Measurements from ENCODE around the gene SLC30A4.

DNA sequence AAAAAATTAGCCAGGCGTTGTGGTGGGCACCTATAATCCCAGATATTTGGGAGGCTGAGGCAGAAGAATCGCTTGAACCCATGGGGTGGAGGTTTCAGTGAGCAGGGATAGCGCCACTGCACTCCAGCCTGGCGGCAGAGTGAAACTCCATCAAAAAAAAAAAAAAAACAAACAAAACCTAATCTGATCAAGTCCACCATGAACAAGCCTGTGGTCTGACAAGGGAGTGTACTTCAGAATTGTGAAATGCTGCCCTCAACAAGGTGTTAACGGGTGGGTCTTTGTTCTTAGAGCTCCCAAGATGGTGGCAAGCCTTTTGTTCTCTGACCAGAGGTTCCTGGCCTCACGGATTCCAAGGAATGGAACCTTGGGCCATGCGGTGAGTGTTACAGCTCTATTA lies 24.2 kb upstream of the SLC30A4 start:
- TF ChIP-seq, protein P1, sequence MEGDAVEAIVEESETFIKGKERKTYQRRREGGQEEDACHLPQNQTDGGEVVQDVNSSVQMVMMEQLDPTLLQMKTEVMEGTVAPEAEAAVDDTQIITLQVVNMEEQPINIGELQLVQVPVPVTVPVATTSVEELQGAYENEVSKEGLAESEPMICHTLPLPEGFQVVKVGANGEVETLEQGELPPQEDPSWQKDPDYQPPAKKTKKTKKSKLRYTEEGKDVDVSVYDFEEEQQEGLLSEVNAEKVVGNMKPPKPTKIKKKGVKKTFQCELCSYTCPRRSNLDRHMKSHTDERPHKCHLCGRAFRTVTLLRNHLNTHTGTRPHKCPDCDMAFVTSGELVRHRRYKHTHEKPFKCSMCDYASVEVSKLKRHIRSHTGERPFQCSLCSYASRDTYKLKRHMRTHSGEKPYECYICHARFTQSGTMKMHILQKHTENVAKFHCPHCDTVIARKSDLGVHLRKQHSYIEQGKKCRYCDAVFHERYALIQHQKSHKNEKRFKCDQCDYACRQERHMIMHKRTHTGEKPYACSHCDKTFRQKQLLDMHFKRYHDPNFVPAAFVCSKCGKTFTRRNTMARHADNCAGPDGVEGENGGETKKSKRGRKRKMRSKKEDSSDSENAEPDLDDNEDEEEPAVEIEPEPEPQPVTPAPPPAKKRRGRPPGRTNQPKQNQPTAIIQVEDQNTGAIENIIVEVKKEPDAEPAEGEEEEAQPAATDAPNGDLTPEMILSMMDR (IDR thresholded peaks at IDR 0.05), result no peak
- TF ChIP-seq EP300 (IDR thresholded peaks at IDR 0.05) (no peak), POLR2A (IDR thresholded peaks at IDR 0.05) (no peak)
